CD4-positive, alpha-beta T cell (primary cell): Measurements from ENCODE around the gene NUF2. TPM values are rescaled to one million over a fixed set of nuclear protein-coding genes. Genes with fewer than 3 reads are reported as not detected.
A peak's percentile ranks its signal among the peaks of the same experiment; 100 is the strongest.
"Not testable (repeated sequence)": the region's sequence is repeated elsewhere in the genome, so short reads cannot be mapped to it uniquely, and the experiment has no call there.

Experiments
- ATAC-seq: fragments of 200-7000 bp; cut with Tn5 transposase; one replicate; pipeline ENCODE4 v1.10.0; 2022; ENCODE audit warnings: mild to moderate bottlenecking; ENCODE audit not compliant: poor library complexity
- CTCF ChIA-PET: fragments of 350-600 bp; sonication (Branson Sonifier 250); formaldehyde crosslinking; loops from one replicate; lab custom pipeline; 2021; ENCODE audit warnings: antibody characterized with exemption, inconsistent platforms; lab: Charles Lee
- POLR2A ChIA-PET: fragments of 350-600 bp; sonication (Branson Sonifier 250); formaldehyde crosslinking; loops from one replicate; lab custom pipeline; 2021; ENCODE audit warnings: antibody characterized with exemption, inconsistent platforms; lab: Charles Lee
- DNase-seq, 14 experiments: peaks; one replicate each; pipeline ENCODE4 v3.0.0-alpha.2; 2013 to 2020; ENCODE audit warnings: mixed read lengths in 2 of 14
- H3K27ac ChIP-seq, 2 donors: one replicate each; pipeline versions ENCODE4 v1.5.1 to v1.7.0; 2013; ENCODE audit warnings: low read length in 2 of 2, low read depth in 1 of 2, mild to moderate bottlenecking in 1 of 2
- H3K27me3 ChIP-seq, 2 experiments: 1 replicate in 1 of 2; 2 replicates in 1 of 2; pipeline versions ENCODE4 v1.6.1 to v1.7.0; 2013; ENCODE audit warnings: low read length in 2 of 2, control low read depth in 1 of 2, mild to moderate bottlenecking in 1 of 2, moderate library complexity in 1 of 2; ENCODE audit not compliant: insufficient read depth in 2 of 2, control insufficient read depth in 1 of 2
- H3K36me3 ChIP-seq: one replicate; pipeline ENCODE4 v1.6.1; 2013; ENCODE audit warnings: low read length, control low read depth; ENCODE audit not compliant: insufficient read depth
- H3K4me1 ChIP-seq: one replicate; pipeline ENCODE4 v1.6.1; 2013; ENCODE audit warnings: low read length, control low read depth; ENCODE audit not compliant: insufficient read depth
- H3K4me3 ChIP-seq: one replicate; pipeline ENCODE4 v1.5.1; 2013; ENCODE audit warnings: mild to moderate bottlenecking, low read length, moderate library complexity
- H3K9me3 ChIP-seq, 2 experiments: 1 replicate in 1 of 2; 2 replicates in 1 of 2; pipeline versions ENCODE4 v1.6.1 to v1.7.0; 2013; ENCODE audit warnings: low read length in 2 of 2, mild to moderate bottlenecking in 2 of 2, control low read depth in 1 of 2, moderate library complexity in 1 of 2; ENCODE audit not compliant: control insufficient read depth in 1 of 2, insufficient read depth in 1 of 2
- H3K27ac Mint-ChIP-seq: one replicate; pipeline ENCODE4 v1.8.0; 2020; ENCODE audit warnings: mixed read lengths
- H3K27me3 Mint-ChIP-seq: one replicate; pipeline ENCODE4 v1.8.0; 2021; ENCODE audit warnings: mixed read lengths
- H3K36me3 Mint-ChIP-seq: one replicate; pipeline ENCODE4 v1.8.0; 2021; ENCODE audit warnings: low read depth, mixed read lengths
- H3K4me1 Mint-ChIP-seq: one replicate; pipeline ENCODE4 v1.8.0; 2021; ENCODE audit warnings: low read depth, mixed read lengths
- H3K4me3 Mint-ChIP-seq: one replicate; pipeline ENCODE4 v1.8.0; 2020; ENCODE audit warnings: mild to moderate bottlenecking, mixed read lengths
- H3K9me3 Mint-ChIP-seq: one replicate; pipeline ENCODE4 v1.8.0; 2020; ENCODE audit warnings: mixed read lengths
- CTCF ChIP-seq: fragments of 200-600 bp; IDR thresholded peaks from one replicate; pipeline ENCODE4 v1.8.0; 2022; ENCODE audit warnings: antibody characterized with exemption, mild to moderate bottlenecking
- intact Hi-C, 2 experiments: fragments of 100-400 bp; cut with DNase I in 1 of 2; cut with micrococcal nuclease in 1 of 2; formaldehyde crosslinking; loops; one replicate each; pipeline versions ENCODE4 v1.15.1 to v1.9.0; 2023 to 2025; cut with DNase I, micrococcal nuclease
- total RNA-seq, 174 experiments: library from RNA in 2 of 174; stranded (reverse) in 2 of 174; gene quantifications; one replicate each; pipeline ENCODE4 v1.2.3 and lab custom pipeline; 2021 to 2026

Gene NUF2
- total RNA-seq, 2 experiments from 2014 or later, result 1.8 TPM

- H3K9me3 ChIP-seq, result no peaks in the 10 kb centered on the region
- peaks cover 7% of the 10 kb centered on the region for H3K36me3 Mint-ChIP-seq
- peaks cover 23% of the 10 kb centered on the region for H3K4me1 Mint-ChIP-seq
- peak overlapping the region; percentile 74 for H3K4me3 ChIP-seq
- H3K4me3 Mint-ChIP-seq, result peak overlapping the region; percentile 84
- CTCF ChIA-PET, result no interaction called here
- no peaks in the 10 kb centered on the region for H3K27me3 ChIP-seq
- no peak for TF ChIP-seq CTCF
- intact Hi-C loops, result loop anchor here (5.0 to 10.0 kb wide), 2 partner anchors 526 to 759 kb away; partner anchors contain the start of genes HSD17B7 (in 1 of the 2) and UAP1 (in 1 of the 2)
- H3K27ac ChIP-seq, result peak overlapping the region; percentile 53 to 55
- POLR2A ChIA-PET, result interaction anchor here (1.7 kb wide), 1 partner anchor 10 kb away, joined by 4 read pairs; no protein-coding TSS in a partner anchor
- H3K4me1 ChIP-seq, result peaks cover 6% of the 10 kb centered on the region
- peak in 3 of 14 experiments; percentile 2 to 10 (median 6) for DNase-seq
- H3K27me3 Mint-ChIP-seq, result no peaks in the 10 kb centered on the region
- no peaks in the 10 kb centered on the region for H3K36me3 ChIP-seq
- peak overlapping the region; percentile 86 for H3K27ac Mint-ChIP-seq
- ATAC-seq, result no peak
- no peaks in the 10 kb centered on the region for H3K9me3 Mint-ChIP-seq
Measured at GRCh38 chr1:163320891-163321290, 863 bp upstream of the NUF2 start.

GRCh38 chr1:163323339-163323738 is 1.6 kb downstream of the NUF2 start:
- H3K9me3 Mint-ChIP-seq, POLR2A ChIA-PET, H3K27ac ChIP-seq, H3K4me3 Mint-ChIP-seq, H3K4me3 ChIP-seq, H3K4me1 ChIP-seq, H3K9me3 ChIP-seq, DNase-seq, H3K36me3 ChIP-seq, CTCF ChIA-PET, ATAC-seq, H3K27me3 ChIP-seq, H3K36me3 Mint-ChIP-seq, H3K27me3 Mint-ChIP-seq, H3K27ac Mint-ChIP-seq: not testable (repeated sequence)
- intact Hi-C loops, result loop anchor here (5.0 to 10.0 kb wide), 2 partner anchors 529 to 761 kb away; partner anchors contain the start of genes HSD17B7 (in 1 of the 2) and UAP1 (in 1 of the 2)
- peaks cover 23% of the 10 kb centered on the region for H3K4me1 Mint-ChIP-seq

DNA sequence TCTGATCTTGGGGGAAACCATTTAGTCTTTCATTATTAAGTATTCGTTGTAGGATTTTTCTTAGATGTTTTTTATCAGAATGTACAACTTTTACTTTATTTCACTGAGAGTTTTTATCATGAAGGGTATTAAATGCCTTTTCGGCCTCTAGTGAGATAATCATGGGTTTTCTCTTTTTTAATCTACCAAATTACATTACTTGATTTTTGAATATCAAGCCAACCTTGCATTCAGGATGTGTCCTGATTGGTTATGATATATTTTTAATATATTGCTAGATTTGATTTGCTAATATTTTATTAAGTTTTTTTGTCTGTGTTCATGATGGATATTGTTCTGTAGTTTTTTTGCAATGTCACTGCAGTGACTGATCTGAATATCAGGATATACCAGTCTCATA is 9.4 kb downstream of the NUF2 start:
- H3K4me1 Mint-ChIP-seq, result no peaks in the 10 kb centered on the region
- Histone ChIP-seq H3K9me3 (no peaks in the 10 kb centered on the region), H3K4me1 (no peaks in the 10 kb centered on the region), H3K27me3 (no peaks in the 10 kb centered on the region), H3K36me3 (no peaks in the 10 kb centered on the region), H3K27ac (no peak overlapping the region), H3K4me3 (no peak overlapping the region)
- DNase-seq (no peak), ATAC-seq (no peak)
- no peaks in the 10 kb centered on the region for H3K27me3 Mint-ChIP-seq
- no peak overlapping the region for H3K27ac Mint-ChIP-seq
- TF ChIP-seq CTCF, result no peak
- peaks cover 18% of the 10 kb centered on the region for H3K36me3 Mint-ChIP-seq
- no peak overlapping the region for H3K4me3 Mint-ChIP-seq
- H3K9me3 Mint-ChIP-seq, result peaks cover 9% of the 10 kb centered on the region
- intact Hi-C loops, result no loop called here
- CTCF ChIA-PET, result no interaction called here
- POLR2A ChIA-PET, result no interaction called here

DNA sequence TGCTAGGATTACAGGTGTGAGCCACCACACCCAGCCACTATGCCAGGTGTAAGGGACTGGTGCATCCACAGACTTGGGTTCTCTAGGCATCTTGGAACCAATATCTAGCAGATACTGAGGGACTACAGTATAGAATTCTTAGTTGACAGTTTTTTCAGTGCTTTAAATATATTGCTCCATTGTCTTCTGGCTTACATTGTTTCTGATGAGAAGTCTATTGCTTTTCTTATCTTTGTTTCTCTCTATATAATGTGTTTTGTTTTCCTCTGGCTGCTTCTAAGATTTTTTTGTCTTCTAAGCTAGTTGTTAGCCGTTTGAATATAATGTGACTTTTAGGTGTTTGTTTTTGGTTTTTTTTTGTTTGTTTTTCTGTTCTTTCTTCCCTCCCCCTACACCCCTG is 13.5 kb downstream of the NUF2 start:
- Histone ChIP-seq H3K4me1 (no peaks in the 10 kb centered on the region), H3K9me3 (no peaks in the 10 kb centered on the region), H3K4me3 (no peak overlapping the region), H3K27ac (no peak overlapping the region), H3K27me3 (no peaks in the 10 kb centered on the region), H3K36me3 (no peaks in the 10 kb centered on the region)
- peaks cover 7% of the 10 kb centered on the region for H3K9me3 Mint-ChIP-seq
- ATAC-seq (no peak), DNase-seq (no peak)
- no peaks in the 10 kb centered on the region for H3K27me3 Mint-ChIP-seq
- CTCF ChIA-PET, result no interaction called here
- peaks cover 18% of the 10 kb centered on the region for H3K36me3 Mint-ChIP-seq
- intact Hi-C loops, result no loop called here
- H3K4me3 Mint-ChIP-seq, result no peak overlapping the region
- no peak for TF ChIP-seq CTCF
- no peaks in the 10 kb centered on the region for H3K4me1 Mint-ChIP-seq
- no peak overlapping the region for H3K27ac Mint-ChIP-seq
- POLR2A ChIA-PET, result no interaction called here
